Embryonic facial prominence (tissue), 1 donor: ENCODE measurements around the gene IREB2.
"Not testable (repeated sequence)": the region's sequence is repeated elsewhere in the genome, so short reads cannot be mapped to it uniquely, and the experiment has no call there.

ENCODE experiments used
- DNase-seq: peaks from one replicate; pipeline ENCODE4 v3.0.0-alpha.2; 2016; ENCODE audit errors: extremely low spot score

Gene IREB2, protein sequence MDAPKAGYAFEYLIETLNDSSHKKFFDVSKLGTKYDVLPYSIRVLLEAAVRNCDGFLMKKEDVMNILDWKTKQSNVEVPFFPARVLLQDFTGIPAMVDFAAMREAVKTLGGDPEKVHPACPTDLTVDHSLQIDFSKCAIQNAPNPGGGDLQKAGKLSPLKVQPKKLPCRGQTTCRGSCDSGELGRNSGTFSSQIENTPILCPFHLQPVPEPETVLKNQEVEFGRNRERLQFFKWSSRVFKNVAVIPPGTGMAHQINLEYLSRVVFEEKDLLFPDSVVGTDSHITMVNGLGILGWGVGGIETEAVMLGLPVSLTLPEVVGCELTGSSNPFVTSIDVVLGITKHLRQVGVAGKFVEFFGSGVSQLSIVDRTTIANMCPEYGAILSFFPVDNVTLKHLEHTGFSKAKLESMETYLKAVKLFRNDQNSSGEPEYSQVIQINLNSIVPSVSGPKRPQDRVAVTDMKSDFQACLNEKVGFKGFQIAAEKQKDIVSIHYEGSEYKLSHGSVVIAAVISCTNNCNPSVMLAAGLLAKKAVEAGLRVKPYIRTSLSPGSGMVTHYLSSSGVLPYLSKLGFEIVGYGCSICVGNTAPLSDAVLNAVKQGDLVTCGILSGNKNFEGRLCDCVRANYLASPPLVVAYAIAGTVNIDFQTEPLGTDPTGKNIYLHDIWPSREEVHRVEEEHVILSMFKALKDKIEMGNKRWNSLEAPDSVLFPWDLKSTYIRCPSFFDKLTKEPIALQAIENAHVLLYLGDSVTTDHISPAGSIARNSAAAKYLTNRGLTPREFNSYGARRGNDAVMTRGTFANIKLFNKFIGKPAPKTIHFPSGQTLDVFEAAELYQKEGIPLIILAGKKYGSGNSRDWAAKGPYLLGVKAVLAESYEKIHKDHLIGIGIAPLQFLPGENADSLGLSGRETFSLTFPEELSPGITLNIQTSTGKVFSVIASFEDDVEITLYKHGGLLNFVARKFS

DNA sequence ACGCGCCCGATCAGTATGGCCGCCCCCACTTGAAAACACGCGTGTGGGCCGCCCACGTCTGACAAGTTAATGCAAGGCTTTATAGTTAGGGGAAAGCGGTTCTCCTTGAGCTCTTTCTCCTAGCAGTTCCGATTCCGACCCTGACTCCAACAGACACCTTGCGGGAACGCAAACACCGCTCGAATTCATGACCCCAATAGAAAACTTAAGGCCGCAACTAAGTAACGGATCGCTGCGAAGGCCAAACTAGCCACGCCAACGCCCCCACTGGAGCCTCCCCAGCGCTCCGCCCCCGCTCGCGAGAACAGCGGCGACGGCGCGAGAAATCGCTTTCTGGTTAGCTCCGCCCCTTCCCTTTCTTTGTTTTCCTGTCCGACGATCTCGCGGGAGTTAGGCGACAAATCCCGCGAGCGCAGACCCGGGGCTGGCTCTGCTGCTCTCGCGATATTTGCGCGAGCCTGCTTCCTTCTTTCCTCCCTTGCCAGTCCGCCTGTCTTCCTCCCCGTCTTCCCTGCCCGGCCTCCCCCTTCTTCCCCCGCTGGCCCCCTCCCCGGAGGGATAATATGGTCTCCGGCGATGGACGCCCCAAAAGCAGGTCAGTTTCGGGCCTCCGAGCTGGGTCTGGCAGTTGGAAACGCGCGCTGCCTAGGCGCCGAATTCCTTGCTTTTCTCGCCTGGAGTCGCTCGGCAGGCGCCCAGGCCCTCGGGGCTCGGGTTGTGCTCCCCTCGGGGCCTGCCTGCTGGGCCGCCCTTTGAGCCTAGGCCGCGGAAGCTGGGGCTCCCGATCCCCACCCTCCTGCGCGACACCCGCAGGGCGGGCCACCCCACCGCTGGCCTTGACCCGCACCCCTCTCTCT is at the start of gene IREB2:
IREB2 (plus strand) TSS at position 455 of the 857 bp plus-strand sequence; CDS start at position 577, 122 bp downstream.
- peak; percentile 99 for DNase-seq

DNA sequence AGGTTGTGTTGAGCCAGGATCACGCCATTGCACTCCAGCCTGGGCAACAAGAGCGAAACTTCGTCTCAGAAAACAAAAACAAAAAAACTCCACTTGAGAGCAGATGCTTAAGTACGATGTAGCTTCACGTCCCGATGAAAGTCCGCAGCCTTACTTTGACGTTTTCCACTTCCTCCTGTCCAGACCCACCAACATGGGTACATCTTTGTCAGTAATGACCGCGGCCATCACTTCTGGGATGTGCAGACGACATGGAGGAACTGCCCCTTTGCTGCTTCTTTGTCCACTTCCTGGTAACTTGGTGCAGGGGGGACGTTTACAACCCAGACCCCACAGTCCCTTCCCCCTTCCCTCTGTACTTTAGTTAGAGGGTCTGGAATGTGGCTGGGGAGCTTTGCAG is 49.2 kb upstream of the IREB2 start:
- no peak for DNase-seq

GRCh38 chr15:78389322-78389721 is 48.7 kb upstream of the IREB2 start:
- peak; percentile 81 for DNase-seq

- DNase-seq, result no peak
Observed at GRCh38 chr15:78389738-78390137, 48.3 kb upstream of the IREB2 start.

GRCh38 chr15:78390242-78390641 is 47.8 kb upstream of the IREB2 start:
- DNase-seq, result no peak

DNA sequence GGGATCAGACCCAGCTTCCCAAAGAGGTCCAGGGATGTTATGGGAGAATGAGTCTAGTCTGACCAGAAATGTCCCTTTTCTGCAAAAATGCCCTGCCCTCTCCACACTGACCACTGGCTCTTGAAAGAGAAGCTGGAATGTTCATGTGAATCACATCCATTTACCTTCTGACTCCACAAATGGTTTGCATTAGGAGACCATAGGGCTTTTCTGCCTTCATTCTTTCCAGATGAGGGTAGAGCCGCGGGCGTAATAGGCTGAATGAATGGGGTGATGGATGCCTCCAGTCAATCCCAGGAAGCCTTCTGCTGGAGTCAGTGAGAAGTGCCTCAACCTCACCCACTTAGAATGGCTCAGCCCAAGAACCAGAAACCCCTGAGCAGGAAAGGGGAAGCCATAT is 47.2 kb upstream of the IREB2 start:
- no peak for DNase-seq

GRCh38 chr15:78391781-78392180 is 46.2 kb upstream of the IREB2 start:
- DNase-seq, result no peak

- no peak for DNase-seq
Observed at GRCh38 chr15:78392430-78392829, 45.6 kb upstream of the IREB2 start.

GRCh38 chr15:78393137-78393536 is 44.9 kb upstream of the IREB2 start:
- DNase-seq, result no peak

- DNase-seq, result no peak
Observed at GRCh38 chr15:78394026-78394425, 44.0 kb upstream of the IREB2 start.

GRCh38 chr15:78394981-78395616 is 42.9 kb upstream of the IREB2 start:
- DNase-seq, result peak; percentile 59

DNA sequence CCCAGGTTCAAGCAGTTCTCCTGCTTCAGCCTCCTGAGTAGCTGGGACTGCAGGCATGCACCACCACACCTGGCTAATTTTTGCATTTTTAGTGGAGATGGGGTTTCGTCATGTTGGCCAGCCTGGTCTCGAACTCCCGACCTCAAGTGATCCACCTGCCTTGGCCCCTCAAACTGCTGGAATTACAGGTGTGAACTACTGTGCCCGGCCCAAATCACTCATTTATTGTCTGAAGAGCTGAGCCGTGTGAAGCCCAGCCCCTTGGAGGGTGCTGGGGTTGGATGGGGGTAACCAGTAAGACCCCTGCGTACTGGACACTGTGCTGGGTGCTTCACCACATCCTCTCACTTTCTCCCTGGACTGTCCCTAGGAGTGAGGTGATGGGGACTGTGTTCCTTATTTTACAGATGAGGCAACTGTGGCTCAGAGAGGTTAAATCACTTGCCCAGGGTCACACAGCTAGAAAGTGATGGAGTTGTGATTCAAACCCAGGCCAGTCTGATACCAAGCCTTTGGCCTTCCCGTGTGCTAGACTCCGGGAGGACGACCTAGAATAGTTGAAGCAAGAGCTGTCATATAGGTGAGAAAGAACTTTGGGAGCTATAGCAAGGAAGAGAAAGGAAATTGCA is 41.7 kb upstream of the IREB2 start:
- DNase-seq, result no peak

DNA sequence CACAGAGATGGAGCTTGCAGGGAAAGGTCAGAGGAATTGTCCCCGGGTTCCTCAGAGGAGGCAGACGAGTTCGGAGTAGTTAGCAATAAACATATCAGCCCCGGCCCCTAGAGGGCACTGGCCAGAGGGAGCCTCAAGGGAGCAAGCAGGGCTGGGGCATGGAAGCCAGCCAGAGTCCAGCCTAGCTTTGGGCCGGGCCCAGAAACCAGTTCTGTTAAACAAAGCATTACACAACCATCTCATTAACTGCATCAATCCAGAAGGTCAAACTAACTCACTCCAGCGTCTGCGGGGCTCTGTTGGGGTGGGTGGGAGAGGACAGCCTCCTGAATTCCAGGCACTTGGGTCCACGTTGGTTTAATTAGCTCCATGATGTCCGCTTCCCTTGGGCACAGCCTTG is 41.0 kb upstream of the IREB2 start:
- DNase-seq, result no peak

- DNase-seq, result no peak
Observed at GRCh38 chr15:78397382-78397781, 40.6 kb upstream of the IREB2 start.

GRCh38 chr15:78398076-78398825 is 39.8 kb upstream of the IREB2 start:
- DNase-seq, result no peak

- DNase-seq, result no peak
Observed at GRCh38 chr15:78399091-78399490, 38.9 kb upstream of the IREB2 start.

DNA sequence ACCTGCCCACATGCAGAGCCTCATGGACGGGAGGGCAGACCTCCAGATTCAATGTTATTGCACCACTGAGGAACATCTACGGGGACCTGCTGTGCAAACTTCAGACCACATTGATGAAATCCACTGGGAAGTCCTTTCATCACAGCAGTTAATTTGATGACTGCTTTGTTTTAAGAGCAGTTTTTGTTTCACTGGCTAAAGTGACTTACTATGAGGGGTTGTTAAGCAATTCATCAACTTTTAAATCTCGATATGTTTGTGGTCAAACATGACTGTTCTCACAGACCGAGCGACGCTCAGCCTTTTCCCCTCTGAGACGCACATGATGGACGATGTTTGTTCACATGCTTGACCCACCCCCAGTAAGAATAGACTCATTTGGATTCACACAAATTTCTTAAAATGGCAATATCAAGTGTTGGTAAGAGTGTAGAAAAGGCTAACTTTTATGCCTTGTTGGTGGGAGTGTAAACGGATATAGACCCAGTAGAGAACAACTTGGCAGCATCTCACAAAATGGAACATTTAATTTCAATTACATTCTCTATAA is 35.9 kb upstream of the IREB2 start:
- no peak for DNase-seq

DNA sequence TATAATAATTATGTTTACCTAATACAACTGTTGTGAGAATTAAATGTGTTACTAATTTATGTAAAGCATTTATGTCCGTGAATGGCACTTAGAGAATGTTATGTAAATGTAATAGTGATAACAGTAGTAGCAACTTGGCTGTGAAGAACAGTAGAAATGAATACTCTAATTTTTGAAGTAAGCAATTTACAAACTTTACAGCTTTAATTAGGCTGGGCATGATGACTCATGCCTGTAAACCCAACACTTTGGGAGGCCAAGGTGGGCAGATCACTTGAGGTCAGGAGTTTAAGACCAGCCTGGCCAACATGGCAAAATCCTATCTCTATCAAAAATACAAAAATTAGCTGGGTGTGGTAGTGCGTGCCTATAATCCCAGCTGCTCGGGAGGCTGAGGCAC is 33.9 kb upstream of the IREB2 start:
- no peak for DNase-seq

- not testable (repeated sequence) for DNase-seq
Observed at GRCh38 chr15:78404796-78405195, 33.2 kb upstream of the IREB2 start.
